ENCODE measurements around the gene CYP1A1.

The CYP1A1 gene

DNA sequence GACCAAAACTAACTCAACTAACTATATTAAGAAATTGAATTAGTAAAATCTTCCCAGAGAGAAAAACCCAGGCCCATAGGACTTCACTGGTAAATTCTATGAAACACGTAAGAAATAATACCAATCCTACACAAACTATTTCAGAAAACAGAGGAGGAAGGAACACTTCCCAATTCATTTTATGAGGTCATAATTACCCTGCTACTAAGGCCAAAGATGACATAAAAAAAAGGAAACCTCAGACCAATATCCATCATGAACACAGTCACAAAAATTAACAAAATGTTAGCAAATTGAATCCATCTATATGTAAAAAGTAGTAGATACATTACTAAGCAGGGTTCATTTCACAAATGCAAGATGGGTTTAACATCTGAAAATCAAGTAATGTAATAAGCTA is 33.0 kb downstream of the CYP1A1 start:
- H3K36me3 Mint-ChIP-seq (ENCODE audit: low read depth), result peaks cover 4% of the 10 kb centered on the region
- H3K4me3 Mint-ChIP-seq, result no peak overlapping the region
- H3K9me3 Mint-ChIP-seq, result no peaks in the 10 kb centered on the region
- H3K4me1 Mint-ChIP-seq (ENCODE audit: low read depth), result peaks cover 28% of the 10 kb centered on the region
- H3K27ac Mint-ChIP-seq, result no peak overlapping the region
- H3K27me3 Mint-ChIP-seq (ENCODE audit: low read depth), result no peaks in the 10 kb centered on the region

GRCh38 chr15:74683758-74684157 is 41.6 kb downstream of the CYP1A1 start:
- Mint-ChIP-seq H3K4me3 (no peak overlapping the region), H3K4me1 (ENCODE audit: low read depth) (peaks cover 3% of the 10 kb centered on the region), H3K27ac (no peak overlapping the region), H3K9me3 (peaks cover 8% of the 10 kb centered on the region), H3K36me3 (ENCODE audit: low read depth) (peaks cover 16% of the 10 kb centered on the region), H3K27me3 (ENCODE audit: low read depth) (no peaks in the 10 kb centered on the region)

DNA sequence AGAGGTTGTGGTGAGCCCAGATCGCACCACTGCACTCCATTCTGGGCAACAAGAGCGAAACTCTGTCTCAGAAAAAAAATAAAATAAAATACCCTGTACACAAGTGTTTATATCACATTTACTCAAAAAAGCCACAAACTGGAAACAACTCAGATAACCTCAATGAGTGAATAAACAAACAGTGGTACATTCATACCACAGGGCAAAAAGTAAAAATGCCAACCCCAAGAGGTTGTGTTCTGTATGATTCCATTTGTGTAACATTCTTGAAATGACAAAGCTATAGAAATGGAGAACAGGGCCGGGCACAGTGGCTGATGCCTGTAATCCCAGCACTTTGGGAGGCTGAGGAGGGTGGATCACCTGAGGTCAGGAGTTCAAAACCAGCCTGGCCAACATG is 42.4 kb downstream of the CYP1A1 start:
- Mint-ChIP-seq H3K36me3 (ENCODE audit: low read depth) (peaks cover 16% of the 10 kb centered on the region), H3K4me1 (ENCODE audit: low read depth) (peaks cover 3% of the 10 kb centered on the region), H3K9me3 (peaks cover 8% of the 10 kb centered on the region), H3K27me3 (ENCODE audit: low read depth) (no peaks in the 10 kb centered on the region), H3K27ac (no peak overlapping the region), H3K4me3 (no peak overlapping the region)

GRCh38 chr15:74680456-74680855 is 44.9 kb downstream of the CYP1A1 start:
- Mint-ChIP-seq H3K4me1 (ENCODE audit: low read depth) (peaks cover 3% of the 10 kb centered on the region), H3K4me3 (no peak overlapping the region), H3K27ac (no peak overlapping the region), H3K36me3 (ENCODE audit: low read depth) (peaks cover 12% of the 10 kb centered on the region), H3K9me3 (peaks cover 8% of the 10 kb centered on the region), H3K27me3 (ENCODE audit: low read depth) (no peaks in the 10 kb centered on the region)

- no peaks in the 10 kb centered on the region for H3K27me3 Mint-ChIP-seq (ENCODE audit: low read depth)
- H3K4me1 Mint-ChIP-seq (ENCODE audit: low read depth), result no peaks in the 10 kb centered on the region
- H3K27ac Mint-ChIP-seq, result no peak overlapping the region
- peaks cover 11% of the 10 kb centered on the region for H3K36me3 Mint-ChIP-seq (ENCODE audit: low read depth)
- H3K9me3 Mint-ChIP-seq, result no peaks in the 10 kb centered on the region
- no peak overlapping the region for H3K4me3 Mint-ChIP-seq
Measured at GRCh38 chr15:74676801-74677200, 48.5 kb downstream of the CYP1A1 start.

DNA sequence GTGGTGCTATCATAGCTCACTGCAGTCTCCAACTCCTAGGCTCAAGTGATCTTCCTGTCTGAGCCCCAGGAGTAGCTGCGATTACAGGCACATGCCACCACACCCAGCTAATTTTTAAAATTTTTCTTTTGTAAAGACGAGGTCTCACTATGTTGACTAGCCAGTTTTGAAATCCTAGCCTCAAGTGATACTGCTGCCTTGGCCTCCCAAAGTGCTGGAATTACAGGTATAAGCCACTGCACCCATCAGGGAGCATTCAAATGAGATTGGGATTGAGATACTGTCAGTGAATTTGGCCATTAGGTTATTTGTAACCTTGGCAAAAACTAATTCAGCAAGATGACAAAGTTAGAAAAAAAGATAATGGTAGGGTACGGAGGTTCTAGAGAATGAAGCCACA is 51.2 kb downstream of the CYP1A1 start:
- no peak overlapping the region for H3K4me3 Mint-ChIP-seq
- no peaks in the 10 kb centered on the region for H3K9me3 Mint-ChIP-seq
- no peak overlapping the region for H3K27ac Mint-ChIP-seq
- H3K36me3 Mint-ChIP-seq (ENCODE audit: low read depth), result peaks cover 17% of the 10 kb centered on the region
- no peaks in the 10 kb centered on the region for H3K4me1 Mint-ChIP-seq (ENCODE audit: low read depth)
- no peaks in the 10 kb centered on the region for H3K27me3 Mint-ChIP-seq (ENCODE audit: low read depth)

DNA sequence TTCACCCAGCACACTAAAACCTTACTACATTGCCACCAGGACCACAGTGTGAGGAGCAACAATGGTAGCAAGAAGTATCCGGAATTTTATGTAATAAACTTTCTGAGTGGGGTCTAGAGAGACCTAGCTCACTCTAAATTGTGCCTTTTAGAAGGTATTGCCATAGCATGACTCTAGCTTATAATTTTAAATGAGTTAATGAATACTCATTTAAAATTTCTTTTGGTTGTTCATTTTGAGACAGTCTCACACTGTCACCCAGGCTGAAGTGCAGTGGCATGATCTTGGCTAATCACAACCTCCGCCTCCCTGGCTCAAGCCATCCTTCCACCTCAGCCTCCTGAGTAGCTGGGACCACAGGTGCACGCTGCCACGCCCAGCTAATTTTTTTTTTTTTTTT is 55.7 kb downstream of the CYP1A1 start:
- H3K27me3 Mint-ChIP-seq (ENCODE audit: low read depth), result no peaks in the 10 kb centered on the region
- no peaks in the 10 kb centered on the region for H3K4me1 Mint-ChIP-seq (ENCODE audit: low read depth)
- no peak overlapping the region for H3K4me3 Mint-ChIP-seq
- H3K36me3 Mint-ChIP-seq (ENCODE audit: low read depth), result peaks cover 22% of the 10 kb centered on the region
- no peaks in the 10 kb centered on the region for H3K9me3 Mint-ChIP-seq
- no peak overlapping the region for H3K27ac Mint-ChIP-seq
